ENCODE data around the gene COPB1.

Gene COPB1

DNA sequence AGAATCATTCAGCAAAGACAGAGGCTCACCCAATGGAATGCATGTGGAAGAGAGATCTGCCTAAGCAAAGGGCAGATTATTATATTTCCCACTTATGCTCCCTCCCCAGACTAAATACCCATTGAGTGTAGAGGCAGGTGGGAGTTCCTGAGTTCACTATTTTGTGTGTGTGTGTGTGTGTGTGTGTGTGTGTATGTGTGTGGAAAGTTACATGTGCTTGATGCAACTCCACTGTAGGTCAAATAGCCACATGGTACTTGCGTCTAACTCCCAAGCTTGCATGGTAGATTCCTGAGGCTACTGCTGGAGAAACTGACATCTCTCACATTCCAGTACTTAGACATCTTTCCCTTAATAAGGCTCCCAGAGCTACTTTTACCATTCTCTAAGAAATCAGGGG lies 3.4 kb upstream of the COPB1 start:
- no peak for DNase-seq

DNA sequence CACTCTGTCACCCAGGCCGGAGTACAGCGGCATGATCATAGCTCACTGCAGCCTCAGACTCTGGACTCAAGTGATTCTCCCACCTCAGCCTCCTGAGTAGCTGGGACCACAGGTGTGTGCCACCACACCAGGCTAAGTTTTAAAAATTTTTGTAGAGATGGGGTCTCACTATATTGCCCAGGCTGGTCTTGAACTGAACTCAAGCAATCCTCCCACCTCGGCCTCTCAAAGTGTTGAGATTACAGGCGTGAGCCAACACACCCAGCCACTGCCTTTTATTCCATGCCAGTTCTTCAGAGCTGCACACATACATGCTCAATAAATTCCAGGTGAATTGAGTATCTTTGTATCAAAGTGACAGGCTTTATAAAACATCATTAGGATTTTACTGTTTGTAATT lies 2.4 kb upstream of the COPB1 start:
- DNase-seq = no peak

DNA sequence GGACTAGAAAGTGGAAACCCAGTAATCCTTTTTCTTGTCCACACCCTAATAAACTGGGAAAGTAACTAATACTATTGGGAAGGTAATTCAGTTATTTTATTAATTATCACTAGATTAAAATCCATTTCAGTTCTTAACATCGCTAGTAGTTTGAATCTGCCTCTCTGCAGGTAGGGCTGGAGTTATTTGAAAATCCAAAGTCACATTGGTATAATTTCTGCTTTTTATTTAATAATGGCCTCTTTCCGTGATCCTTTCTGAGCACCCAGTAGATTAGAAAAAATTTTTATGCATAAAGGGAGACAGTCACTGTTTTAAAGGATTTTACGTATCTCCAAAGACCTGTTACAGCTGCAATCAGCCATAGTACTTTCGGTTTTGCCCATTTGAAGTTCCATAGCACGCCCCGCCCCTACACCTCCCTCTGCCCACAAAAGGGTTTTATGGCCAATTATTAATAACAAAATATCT lies 605 bp upstream of the COPB1 start:
- peak; percentile 57 for DNase-seq

DNA sequence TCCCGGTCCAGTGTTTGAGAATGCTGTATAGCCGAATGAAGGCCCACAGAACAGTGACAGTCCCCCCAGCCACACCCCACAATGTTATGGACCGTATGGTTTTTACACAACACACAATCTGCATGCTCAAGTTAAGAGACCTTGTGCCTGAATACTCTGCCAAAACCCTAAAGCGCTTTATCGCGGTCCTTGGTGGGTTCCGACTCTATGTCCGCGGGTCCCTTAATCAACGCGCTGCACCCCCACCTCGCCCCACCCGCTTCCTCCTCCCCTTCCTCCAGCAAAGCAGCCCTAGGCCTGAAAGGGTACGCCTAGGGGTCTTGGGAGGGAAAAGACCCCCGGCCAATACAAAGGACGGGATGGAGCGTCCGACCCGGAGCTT lies 442 bp downstream of the COPB1 start:
- peak; percentile 11 for DNase-seq

DNA sequence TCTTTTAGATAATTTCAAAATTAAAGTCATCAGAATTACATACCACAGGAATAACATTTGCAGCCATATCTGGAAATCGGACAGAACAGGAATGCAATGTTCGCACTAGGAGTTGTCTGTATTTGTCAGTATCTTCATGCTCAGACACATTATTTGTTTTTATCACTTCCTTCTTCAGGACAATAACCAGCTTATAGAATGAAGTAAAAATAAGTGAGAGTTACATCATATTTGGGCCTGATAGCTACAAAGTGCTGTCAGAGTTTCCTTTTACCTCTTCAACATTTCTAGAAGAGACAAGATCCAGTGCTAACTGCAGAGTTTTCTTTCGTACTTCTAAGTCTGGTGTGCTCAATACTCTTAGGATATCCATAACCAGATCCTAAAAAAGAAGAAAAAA lies 18.9 kb downstream of the COPB1 start:
- DNase-seq = no peak

DNA sequence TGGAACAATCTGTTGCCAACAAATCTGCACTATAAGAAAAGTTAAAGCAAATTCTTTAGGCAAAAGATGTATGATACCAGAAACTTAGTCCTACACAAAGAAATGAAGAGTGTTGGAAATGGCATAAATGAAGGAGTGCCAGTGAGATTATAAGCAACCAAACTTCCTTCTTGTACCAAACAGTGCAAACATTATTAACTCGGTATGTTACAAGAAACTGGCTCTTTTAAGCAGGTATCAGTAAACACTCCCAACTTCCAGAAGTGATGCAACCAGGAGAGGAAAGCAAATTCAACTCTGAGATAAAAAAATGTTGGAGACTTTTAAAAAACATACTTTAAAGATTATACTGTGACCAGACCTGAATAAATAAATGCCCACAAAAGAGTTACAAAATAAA lies 28.5 kb downstream of the COPB1 start:
- no peak for DNase-seq

DNA sequence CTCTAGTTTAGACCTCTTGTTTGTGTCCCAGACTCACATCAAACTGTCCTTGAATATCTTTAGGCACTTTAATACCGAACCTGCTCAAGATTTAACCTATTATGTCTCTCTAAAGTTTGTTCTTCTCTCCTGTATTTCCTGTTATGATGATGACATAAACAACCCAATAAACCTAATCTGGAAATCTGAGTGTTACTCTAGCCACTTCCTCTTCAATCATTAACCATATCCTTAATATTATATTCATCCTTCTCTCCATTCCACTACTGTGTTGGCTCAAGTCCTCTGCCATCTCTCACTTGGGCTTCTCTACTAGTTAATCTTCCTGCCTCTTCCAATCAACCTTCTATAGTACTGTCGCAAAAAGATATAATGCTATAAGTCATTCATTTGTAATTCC lies 36.0 kb downstream of the COPB1 start:
- DNase-seq = no peak

DNA sequence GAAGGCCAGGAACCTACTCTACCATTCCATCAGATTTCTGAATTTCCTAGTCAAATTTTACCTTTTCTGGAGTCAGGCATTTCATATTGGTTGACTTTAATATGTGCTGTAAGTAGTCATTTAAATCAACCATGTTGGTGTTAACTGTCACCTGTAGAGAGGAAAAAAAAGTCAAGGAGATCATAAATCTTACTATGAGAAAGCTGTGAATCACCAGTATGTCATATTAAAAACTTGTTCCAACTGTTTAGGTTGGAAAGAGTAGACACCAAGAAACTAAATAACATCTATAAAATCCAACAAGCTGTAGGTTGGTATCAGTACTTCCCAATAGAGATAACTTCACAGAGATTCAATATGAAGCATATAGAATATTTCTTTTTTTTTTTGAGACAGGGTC lies 39.5 kb downstream of the COPB1 start:
- no peak for DNase-seq

DNA sequence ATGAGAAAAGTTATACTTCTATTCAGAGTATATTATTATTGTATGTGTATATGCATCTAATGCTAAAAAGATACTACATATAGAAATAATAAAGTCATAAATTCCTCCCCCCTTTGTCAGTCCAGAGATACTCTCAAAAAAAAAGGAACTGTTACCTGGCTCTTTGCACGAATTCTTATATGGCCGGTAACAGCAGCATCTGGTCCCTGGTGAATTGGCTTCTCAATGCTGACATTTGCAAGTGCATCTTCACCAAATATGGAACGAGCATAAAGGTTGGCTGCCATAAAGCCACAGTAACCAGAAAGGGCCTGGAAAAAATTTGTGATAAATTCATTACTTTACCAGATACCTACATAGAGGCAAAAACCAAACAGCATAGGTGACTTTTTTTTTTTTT lies 41.2 kb downstream of the COPB1 start:
- no peak for DNase-seq

DNA sequence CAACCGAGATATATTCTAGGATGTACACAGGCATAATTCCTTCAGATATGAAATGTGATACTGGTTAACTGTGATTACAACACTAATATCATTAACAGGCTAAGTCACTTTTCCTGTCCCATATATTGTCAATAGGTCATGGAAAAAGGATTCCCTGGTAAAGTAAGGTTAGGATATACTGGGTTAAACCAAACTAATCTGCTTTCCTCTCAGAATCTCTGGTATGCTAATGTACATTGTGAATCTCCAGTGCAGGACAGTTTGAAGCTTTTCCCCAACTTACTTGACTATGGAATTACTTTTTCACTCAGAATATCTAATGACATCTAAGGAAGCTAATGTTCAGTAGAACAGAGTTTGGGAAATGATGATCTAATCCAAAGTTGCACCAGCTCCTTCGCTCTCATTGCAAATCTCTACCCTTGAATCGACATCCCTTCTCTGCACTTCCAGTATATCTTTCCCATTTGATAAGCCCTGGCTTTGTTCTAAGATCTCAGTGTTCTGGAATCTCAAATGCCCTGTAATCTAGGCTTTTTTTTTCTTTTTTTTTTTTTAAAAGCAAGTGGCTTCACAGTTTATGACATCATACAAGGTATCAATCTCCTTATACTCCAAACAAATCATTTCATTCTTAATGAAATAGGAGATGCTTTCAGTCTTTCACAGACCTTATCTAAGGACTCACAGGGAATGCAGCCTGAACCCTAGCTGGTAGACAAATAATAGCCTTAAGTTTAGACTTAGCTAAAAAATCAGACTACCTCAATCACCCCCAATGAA lies 43.8 kb downstream of the COPB1 start:
- DNase-seq = no peak

DNA sequence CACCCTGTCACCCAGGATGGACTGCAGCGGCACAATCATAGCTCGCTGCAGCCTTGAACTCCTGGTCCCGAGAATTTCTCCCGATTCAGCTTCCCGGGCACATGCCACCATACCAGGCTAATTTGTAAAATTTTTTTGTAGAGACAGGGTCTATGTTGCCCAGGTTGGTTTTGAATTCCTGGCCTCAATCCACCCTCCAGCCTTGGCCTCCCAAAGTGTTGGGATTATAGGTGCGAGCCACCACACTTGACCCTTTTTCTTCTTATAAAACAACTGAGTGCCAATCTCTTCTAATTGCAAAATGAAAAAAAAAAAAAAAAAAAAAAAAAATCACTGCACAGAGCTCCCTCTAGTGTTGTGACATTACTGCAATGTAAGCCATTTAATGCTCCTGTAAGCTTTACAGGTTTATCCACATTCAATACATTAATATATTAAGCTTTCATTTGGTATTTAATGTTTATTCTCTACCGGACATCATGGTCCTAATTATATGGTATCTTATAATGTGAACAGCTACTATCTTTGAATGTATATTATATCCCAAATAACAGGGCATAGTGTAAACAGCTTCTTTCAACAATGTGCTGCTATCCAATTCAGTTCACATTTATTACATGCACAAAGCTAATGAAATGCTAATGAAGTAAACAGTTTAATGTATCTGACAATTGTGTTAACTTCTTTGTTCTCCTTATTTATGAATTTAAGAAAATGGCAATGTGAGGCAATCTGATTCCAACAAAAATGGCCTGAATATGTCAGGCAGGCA lies 44.6 kb downstream of the COPB1 start:
- peak; percentile 11 for DNase-seq

DNA sequence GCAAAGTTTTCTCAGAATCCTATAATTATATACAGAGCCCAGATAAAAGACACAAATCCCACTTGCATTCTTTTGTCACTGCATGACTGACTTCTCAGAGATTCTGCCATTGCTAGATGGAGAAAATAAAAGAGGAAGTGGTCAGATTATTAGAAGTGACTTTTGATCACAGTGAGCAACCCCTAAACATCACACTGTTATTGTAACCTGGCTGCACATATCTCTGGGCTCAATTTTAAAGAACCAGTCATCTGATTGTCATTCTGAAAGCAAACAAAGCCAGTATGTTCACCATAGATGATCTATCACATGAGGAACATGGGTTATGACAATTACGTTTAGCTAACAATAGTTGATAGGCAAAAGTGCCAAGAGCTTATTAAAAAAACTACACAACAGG lies 47.8 kb downstream of the COPB1 start:
- peak; percentile 2 for DNase-seq

DNA sequence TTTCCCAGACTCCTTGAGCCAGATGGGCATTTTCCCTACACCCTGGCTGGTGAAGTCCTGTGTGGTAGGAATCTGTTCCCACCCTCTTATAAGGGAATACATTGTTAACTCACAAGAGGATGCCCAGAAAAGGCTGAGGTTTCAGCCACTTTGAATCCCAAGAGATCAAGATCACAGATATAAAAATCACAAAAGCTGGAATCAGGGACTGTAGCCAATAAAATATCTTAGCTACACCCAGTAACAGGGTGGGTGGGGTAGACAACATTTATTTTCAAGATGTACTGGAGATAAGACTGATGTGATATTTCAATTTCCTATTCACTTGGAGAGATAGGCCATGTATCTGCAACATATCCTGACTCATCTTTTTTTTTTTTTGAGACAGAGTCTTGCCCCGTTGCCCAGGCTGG lies 50.3 kb downstream of the COPB1 start:
- DNase-seq = no peak

DNA sequence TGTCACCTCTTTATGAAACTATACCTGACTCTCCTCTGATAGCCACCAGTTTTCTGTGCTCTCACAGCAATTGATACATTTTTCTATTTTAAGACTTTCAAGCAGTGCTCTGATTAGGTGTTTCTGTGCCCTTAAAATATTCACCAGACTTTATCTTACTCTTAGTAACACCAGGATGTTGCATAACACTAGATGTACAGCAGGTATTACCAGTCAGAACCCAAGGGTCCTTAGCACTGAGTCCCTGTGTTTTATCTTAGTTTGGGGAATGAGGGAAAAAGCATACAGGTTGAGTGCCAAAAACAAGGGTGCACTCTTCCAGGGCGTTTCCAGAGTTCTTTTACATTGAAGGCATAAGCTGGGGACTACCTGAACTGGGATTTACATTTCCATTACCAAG lies 51.4 kb downstream of the COPB1 start:
- no peak for DNase-seq

DNA sequence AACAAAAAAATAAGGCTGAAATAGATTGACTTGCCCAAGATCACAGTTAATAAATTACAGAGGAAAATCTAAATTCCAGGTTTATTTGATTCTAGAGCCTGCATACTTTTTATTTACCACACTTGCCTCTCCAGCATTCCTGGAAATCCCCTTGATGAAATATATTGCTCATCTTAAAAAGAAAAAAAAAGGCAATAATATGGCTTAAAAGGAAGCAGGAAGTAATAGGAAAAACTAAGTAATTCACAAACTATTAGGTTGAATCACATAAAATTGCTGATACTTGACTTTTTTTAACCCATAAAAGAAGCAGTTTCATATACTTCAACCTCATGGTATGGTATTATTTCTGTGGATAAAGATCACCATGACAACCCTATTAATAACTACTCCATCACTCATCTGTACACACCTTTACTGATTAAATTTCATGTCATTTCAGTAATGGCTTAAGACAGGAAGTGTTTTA lies 52.9 kb downstream of the COPB1 start:
- DNase-seq = no peak

DNA sequence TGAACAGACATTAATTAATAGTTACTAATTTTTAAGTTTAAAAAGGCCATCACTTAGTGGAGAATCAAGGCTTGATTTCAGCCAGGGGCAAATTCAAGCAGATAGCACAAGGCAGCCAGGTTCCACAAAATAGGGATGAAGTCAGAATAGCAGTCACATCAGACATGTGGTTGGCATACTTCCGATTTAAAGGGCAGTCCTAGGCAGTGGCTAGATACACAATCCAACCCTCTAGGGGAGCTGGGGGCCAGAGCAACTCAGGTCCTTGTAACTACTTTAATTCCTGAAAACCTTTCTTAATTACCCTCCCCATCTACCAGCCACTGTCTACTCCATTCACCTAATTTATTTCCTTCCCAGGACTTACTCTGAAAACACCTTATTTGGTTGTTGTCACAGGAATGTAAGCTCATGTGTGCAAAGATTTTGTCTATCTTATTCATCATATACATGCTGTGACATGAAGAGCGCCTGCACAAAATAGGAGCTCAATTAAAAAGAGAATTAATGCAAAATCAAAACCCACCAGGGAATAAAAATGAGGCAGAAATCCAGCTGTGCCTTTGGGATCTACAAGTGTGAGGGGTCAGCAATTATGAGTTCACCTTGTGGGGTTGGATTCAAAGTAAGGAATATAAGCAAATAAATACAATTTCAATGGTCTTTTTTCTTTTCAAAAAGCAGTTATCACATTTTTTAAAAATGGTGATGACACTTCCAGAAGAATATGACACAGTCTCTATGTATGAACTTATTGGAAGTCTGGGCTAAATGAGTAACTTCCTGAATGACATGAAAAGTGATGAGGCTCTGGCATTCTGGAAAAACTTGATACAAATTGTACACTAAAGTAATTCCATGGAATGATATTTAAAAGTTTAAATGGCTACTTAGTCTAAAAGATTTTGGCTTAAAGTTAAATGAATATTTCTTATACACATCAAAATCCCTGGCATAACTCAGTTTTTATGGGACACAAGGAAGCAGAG lies 53.8 kb downstream of the COPB1 start:
- no peak for DNase-seq

DNA sequence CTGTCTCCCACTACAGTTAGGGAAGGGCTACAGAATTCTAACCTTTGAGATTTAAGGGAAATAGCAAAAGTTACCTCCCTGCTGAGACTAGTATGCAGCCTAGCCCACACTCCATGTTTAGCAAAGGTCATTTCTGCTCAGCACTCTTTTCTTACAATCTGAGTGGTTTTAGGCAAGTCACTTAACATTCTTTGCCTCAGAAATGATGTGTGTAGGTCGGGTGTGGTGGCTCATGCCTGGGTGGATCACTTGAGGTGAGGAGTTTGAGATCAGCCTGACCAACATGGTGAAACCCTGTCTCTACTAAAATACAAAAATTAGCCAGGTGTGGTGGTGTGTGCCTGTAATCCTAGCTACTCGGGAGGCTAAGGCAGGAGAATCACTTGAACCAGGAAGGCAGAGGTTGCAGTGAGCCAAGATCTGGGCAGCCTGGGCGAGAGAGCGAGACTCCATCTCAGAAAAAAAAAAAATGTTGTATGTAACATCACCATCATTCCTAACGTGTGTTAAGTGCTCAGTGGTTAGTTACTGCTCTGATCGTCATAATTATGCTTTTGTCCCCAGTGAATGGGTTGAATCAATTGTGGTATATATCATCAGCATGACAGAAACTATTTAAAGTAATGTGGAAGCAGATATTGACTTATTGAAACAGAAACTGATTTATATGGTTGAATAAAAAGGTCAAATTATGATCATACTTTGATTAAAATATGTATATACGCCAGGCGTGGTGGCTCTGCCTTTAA lies 55.0 kb downstream of the COPB1 start:
- DNase-seq = no peak

DNA sequence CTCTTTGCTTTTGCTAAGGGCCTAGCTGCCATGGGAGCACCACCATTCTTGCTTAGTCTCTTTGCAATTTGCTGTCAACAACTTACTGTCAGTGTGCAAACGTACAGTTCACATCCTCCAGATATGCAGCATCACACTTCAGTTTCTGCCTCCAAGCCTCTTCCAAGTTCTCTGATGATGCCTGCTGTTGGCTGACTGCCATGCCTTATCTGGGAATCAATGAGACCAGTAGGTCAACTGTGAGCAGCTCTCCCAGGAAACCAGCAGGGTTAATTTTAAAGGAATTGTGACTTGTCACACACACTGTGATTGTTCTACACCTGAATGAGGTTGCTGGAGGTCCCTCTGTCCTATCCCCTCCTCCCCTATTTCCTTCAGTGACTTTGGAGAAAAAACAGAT lies 56.0 kb downstream of the COPB1 start:
- DNase-seq = no peak

DNA sequence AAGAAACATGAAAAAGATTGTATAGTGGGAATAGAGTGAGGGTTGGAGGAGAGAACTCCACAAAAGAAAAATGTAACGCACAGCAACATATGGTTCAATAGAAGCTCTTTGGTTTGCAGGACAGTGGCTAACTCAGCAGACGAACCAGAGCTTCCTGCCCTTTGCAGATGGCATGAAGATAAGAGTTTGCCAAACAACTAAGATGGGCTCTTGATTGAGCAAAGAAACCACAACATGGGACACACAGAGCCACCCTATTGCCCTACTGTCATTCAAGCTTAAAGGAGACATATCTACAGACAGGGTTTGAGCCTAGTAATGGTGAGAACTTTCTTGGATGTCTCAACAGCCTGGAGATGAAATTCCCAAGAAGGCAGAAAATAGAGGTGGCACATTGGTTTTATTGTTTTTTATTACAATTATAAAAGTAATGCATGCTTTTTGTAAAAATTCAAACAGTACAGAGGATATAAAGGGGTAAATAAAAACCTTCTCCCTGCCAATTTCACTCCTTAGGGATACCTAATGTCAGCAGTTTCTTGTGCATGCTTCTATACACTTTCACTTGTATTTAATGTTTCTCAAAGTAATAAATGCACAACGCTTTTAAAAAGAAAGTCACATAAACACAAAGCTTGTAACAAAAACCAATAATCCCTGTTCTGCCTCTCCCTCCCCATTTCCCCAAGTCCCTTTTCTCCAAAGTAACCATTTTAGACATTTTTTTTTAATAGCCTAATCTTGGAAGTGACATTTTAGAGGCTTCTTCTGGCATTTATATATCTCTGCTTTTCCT lies 63.7 kb downstream of the COPB1 start:
- no peak for DNase-seq

DNA sequence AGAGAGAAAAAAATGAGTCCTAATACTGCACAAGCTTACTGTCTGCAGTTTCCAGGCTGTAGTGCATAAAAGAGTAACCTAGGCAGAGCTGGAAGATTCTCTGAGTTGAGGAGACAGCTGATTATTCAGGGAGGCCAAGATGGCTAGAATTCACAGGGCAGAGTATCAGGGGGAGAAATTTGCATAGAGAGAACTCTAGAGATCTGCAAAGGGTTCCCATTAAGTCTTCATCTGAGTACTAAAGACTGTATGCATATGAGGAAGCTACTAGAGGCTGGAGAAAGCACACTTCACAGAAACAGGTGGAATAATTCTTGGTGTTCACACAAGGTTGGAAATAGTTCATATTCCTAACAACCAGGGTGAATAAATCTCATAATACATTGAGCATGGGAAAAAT lies 74.0 kb downstream of the COPB1 start:
- no peak for DNase-seq

DNA sequence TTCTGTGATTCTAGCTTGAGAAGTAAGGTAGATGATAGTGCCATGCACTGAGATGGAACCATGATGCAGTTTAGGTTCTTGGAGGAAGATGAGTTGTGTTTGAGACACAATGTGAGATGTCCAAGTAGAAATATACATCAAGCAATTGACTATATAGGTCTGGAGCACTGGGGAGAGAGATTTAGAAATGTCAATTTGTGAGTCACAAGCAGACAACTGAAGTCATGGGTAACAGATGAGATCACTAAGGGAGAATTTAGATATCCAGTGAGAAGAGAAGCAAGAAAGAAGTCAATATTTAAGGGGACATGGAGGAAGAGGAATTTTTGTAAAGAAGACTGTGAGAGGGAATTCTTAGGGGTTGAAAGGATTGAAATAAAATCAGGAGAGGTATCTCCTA lies 75.5 kb downstream of the COPB1 start:
- DNase-seq = no peak

DNA sequence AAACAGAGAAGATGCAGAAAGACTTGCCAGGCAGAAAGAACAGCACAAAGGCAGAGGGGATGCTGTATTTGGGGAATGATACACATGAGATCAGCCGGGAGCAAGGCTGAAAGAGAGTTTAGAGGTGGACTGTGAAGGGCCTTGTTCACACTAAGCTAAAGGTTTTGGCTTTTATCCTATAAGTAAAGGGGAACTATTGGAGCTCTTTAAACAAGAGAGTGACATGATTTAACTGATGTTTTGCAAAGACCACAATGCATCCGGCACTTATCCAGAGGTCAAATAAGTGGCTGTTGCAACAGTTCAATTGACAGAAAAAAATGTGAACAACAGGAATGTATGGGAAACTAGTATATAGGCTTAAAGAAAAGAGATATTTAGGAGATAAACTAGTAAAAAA lies 76.0 kb downstream of the COPB1 start:
- DNase-seq = no peak
